Hematopoietic multipotent progenitor cell treated with erythropoietin and hydrocortisone succinate and interleukin-3 and kit ligand, for 8 days (in vitro differentiated cells): Measurements from ENCODE around the gene ATP9B.
A peak's percentile ranks its signal among the peaks of the same experiment; 100 is the strongest.

ENCODE experiments used
- DNase-seq: peaks from one replicate; pipeline ENCODE4 v3.0.0-alpha.2; 2015

ATP9B gene

DNA sequence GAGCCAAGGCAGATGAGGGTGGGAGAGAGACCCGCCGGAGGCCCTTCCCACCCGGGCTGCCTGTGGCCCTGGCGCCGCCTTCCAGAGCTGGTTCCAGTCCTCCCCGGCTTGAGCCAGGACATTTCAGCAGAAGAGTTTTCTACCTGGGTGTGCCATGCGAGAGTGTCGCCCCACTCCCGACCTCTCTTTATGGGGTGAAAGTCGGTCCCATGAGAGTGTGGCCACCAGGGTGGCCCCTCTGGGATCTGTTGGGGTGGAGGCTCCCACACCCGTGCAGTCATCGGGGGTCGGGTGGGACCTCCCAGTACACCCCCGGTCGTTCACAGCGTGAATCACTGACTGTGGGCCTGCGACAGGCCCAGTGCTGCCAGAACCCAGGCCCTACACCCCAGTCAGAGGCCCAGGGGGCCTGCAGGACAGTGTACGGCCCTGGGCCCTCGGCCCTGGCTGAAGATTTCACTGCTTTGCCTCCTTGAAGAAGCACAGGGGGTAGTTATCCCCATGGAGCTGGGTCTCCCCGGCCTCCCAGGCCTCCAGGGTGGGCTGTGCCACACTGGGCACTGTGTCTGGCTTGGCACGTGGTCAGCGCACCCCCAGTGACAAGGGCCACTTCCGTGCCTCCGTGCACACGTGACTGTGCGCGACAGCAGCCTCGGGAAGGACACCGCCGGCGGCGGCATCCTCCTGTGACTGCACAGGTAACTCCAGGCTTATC is 332.5 kb downstream of the ATP9B start:
- no peak for DNase-seq

DNA sequence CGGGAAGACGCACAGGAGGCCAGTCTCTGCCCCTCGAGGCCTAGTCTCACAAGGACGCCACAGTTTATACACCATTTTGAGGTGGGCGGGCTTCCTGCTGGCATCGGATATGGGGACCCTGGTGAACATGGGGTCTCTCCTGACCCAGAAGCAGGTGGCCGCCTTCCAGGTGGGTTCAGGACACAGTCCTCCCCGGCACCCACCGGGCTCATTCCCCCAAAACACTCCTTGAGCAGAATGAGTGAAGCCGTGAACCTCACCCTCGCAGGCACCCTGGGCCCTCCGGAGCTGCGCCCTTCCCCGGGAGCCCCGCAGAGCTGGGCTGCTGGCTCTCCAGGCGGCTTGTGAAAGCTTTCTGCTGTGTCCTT is 333.0 kb downstream of the ATP9B start:
- no peak for DNase-seq

DNA sequence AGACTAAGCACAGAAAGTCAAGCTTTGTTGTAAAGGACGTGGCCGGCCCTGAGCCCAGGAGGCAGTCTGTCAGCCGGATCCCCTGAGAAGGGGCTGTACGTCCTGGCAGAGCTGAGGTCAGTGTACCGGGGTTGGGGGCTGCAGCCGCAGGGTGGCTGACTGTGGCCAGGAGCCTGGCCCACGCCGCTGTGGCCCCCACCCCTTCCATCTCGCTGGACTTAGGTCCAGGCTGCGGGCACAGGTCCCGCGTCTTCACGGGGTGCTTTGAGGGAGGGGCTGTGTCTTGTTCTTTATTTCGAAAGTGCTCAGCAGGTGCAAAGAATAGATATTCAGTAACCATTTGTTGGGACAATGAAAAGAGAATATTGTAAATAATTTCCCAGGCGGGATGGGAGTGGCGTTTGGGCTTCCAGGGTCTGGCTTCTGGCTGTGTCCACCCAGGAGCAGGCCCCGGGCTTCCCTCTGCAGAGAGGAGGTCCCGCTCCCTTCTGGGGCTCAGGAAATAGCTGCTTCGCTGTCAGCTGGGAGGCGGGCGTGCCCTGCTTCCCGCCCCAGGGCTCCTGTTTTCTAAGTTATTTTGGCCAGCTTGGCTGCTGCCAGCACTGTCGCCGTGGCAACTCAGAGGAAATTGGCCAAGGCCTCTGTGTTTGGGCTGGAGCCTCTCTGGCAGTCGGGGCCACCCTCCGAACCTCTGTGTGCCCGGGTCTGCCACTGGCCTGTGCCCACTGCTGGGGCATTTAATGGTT is 334.0 kb downstream of the ATP9B start:
- peak; percentile 66 for DNase-seq

DNA sequence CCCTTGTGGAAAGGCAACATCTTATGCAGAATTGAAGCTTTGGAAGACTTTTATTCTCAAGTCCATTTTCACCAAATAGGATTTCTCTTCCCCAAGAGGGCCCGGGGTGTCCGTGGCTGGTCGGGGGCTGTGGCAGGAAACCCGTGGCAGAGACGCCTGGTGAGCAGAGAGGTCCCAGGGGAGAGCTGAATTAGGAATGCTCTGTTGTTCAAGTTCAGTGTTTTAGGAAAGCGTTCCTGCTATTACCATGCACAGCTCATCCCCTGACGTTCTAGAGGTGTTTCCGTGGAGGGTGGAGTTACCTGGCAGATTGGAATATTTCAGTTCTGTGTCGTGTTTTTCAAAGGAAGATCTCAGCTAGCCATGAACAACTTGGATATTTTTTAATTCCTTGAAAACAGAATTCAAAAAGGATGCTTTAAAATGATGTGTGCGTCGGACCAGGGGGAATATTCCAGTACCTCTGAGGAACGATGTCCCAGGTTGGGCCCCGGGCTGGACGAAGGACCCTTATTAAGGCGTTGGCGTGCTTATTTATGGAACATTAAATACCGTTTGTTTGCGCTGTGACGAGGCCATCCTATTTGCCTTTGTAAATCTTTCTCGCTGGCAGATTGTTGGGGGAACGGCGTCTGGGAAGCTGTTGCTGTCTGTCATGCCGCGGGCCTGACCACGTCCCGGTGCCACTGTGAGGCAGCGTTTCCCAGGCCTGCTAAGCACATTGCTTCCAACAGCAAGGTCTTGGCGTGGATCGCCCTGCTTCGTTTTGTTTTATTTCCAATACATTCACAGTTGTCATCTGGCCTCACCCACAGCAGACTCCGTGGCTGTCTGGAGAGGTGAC is 334.8 kb downstream of the ATP9B start:
- no peak for DNase-seq

DNA sequence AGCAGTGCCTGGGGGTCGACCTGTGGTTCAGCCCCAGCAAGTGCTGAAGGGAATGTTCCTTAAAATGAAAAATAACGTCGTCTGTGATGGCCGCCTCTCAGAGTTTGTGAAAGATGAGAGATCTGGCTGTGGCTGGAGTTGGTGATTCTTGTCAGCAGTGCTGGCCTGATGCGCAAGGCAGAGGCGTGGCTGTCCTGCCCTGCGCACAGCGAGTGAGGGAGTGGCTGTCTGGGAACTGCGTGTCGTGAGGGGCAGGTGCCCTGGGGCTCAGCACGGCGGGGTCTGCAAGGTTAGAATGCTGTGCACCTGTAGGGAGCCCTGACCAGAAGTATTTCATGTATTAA is 335.3 kb downstream of the ATP9B start:
- no peak for DNase-seq

DNA sequence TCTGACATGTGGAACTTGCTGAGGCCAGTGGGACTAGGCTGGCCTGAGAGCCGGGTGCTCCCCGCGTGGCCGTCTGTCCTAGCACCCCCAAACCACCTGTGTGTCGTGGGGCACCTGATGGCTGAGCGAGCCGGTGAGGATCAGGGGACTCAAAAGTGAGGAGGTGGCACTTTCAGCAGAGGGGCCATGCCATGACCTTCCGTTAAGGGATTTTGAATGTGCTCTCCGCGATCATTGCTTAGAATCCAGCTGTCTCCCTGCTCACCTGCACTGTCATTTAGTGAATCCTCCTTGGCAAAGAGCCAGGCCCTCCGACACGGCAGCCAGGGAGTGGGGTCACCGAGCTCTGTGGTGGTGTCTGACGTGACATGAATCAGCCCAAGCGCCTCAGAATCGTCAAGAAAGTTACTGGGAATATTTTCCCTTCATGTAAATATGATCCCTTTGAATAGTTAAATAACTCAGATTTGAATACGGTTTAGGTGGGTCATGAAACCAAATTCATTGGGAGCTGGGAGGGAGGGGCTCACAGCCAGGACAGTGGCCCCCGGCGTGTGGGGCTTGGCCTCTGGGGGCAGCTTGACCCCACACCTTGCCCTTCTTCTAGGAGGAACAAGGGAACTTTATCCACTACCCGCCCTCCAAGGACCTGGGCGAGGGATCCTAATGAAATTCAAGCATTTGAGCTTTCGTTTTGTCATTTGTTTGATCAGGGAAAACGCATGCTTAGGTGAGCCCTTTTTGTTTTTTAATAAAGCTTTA is 336.0 kb downstream of the ATP9B start:
- no peak for DNase-seq

DNA sequence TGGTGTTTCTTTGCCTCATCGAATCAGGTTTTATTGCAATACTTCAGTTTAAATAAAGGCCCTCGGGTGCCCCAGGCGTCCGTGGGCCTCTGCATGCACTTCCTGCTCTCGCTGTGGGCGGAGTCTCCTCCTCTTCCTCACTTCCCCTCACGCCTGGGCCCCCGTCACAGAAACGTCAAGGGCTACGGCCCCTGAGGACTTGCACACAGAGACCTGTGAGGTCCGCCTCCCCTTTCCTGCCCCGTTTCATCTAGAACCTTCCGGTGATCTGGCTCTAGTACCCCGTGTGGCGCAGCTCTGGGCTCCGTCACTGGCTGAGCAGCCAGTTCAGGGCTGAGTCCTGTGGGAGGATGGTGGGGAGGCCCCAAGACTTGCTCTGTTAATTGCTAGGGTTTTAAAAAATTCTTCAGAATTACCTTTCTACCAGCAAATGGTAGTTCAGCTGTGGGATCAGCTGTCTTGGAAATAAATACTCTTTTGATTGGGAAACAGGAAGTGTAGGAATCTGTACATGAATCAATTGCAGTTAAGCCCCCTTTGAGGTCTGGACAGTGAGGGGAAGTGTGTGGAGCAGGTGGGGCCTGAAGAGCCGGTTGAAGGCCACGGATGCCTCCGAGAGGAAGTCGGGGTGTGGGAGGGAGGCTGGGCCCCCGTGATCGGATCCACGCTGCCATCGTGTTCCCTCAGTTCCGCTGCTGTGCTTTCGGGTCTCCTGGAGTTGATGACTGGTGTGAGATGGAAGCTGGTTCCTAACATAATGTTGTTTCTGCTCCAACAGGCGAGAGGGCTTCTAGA is 336.8 kb downstream of the ATP9B start:
- DNase-seq: peak; percentile 71

DNA sequence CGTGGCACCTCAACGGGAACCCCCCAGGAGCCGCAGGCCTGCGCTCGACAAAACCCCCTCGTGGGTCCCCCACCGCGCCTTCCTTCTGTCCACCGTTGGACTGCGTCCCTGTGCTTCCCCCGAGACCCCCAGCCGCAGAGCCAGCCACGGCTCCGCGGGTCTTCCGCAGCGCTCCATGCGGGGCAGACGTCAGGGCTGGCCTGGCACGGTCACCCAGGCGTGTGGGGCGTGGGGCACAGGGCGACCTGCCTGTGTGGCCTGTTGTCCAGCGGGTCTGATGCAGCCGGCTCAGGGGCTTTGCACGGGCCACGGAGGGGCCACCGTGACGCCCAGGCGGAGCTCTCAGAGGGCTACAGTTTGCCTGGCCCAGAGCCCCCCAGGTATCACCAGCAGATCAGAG is 337.5 kb downstream of the ATP9B start:
- DNase-seq: no peak

DNA sequence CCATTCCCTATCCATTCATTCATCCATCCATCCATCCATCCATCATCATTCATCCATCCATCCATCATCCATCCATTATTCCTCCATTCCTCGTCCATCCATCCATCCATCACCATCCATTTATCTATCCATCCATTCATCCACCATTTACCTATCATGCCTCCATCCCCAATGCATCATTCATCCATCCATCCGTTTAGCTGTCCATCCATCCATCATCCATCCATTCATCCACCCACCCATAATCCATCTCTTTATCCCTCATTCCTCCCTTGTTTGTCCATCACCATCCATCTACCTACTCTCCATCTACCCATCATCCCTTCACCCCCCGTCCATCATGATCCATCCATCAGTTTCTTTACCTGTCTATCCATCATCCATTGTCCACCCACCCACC is 340.1 kb downstream of the ATP9B start:
- DNase-seq: no peak

DNA sequence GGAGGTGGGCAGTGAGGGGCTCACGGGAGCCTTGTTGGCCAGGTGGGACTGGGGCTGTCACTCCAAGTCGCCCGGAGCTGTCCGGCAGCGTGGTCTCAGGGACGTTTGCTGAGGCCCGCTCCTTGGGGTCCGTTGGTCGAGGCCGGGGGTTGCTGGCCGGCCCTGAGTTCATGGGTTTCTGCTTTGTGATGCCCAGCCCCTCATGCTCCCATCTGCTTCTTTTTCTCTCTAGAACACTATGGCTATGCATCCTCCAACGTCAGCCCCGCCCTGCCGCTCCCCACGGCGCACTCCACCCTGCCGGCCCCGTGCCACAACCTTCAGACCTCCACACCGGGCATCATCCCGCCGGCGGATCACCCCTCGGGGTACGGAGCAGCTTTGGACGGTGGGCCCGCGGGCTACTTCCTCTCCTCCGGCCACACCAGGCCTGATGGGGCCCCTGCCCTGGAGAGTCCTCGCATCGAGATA is 341.0 kb downstream of the ATP9B start:
- no peak for DNase-seq

DNA sequence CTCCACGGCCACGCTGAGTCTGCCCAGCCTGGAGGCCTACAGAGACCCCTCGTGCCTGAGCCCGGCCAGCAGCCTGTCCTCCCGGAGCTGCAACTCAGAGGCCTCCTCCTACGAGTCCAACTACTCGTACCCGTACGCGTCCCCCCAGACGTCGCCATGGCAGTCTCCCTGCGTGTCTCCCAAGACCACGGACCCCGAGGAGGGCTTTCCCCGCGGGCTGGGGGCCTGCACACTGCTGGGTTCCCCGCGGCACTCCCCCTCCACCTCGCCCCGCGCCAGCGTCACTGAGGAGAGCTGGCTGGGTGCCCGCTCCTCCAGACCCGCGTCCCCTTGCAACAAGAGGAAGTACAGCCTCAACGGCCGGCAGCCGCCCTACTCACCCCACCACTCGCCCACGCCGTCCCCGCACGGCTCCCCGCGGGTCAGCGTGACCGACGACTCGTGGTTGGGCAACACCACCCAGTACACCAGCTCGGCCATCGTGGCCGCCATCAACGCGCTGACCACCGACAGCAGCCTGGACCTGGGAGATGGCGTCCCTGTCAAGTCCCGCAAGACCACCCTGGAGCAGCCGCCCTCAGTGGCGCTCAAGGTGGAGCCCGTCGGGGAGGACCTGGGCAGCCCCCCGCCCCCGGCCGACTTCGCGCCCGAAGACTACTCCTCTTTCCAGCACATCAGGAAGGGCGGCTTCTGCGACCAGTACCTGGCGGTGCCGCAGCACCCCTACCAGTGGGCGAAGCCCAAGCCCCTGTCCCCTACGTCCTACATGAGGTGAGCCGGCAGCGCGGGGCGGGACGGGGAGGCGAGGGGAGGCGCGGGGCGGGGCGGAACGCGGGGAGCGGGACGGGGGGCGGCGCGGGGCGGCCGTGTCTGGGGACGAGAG is 341.8 kb downstream of the ATP9B start:
- DNase-seq: no peak

DNA sequence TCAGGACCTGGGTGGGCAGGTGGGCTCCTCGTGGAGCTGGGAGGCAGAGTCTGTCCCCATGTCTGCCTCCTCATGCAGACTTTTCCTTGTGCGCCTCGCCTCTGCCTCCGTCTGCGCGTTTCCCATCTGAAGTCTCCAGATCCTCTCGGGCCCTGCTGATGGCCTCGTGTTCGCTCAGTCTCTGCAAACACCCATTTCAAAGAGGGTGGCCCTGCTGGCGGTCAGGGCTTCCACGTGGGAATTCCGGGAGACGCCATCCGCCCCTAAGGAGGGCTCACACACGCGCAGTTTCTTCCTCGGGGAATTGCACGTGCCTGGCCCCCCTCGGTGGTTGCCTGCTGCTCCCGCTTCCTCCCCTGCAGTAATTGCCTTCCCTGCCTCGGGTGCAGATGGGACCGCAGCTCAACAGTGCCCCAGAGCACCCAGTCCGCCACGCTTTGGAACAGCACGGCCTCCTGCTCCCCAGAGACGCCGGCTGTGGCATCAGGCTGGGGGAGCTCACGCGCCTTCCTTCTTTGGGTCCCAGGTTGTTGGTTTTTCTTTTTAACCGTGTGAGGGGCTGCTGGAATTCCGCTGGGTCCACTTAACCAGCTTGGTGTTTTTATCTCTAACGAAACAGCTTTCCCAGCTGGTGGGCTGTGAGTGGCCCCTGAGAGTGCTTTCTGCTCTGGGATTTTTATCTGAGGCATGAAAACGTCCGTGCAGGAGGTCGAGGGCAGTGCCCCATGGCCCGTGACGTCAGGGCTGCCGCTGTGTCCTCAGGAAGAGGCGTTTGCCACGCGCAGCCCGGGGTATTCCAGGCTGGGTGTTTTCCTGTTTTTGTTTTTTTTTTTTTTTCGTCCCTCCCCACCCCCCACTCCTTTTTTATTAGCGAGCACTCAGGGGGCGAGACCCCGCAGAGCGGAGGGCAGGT is 342.7 kb downstream of the ATP9B start:
- no peak for DNase-seq

DNA sequence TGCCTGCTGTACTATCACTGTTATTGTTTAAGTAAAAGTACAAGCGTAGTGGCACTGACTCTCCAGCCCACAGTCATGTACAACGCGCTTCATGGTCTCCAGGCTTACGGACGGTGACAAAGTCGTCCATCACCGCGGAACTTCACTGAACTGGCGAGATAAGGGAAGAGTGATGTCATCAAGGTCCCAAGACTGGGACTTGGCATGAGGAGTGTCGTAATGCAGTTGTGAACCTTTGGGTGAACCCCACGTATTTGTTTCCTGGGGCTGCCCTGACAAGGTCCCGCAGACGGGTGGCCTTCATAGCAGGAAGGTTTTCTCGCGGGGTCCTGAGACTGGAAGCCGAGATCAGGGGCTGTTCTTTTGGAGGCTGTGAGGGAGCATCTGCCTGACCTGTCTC is 343.8 kb downstream of the ATP9B start:
- no peak for DNase-seq

DNA sequence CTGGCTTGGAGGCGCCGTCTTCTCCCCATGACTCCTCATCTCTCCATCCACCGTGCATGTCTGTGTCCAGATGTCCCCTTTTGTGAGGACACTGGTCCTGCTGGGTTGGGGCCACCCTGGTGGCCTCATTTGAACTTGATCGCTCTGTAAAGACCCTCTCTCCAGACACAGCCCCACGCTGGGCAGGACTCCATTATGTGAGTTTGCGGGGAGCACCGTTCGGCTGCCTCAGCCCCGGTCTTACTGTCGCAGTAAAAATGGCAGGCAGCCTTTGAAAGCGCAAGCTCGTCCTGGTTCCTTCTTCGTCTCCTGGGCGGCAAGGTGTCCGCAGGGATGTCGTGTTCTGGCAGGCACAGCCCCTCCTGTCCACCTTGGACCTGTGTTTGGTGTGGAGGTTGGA is 344.2 kb downstream of the ATP9B start:
- no peak for DNase-seq

DNA sequence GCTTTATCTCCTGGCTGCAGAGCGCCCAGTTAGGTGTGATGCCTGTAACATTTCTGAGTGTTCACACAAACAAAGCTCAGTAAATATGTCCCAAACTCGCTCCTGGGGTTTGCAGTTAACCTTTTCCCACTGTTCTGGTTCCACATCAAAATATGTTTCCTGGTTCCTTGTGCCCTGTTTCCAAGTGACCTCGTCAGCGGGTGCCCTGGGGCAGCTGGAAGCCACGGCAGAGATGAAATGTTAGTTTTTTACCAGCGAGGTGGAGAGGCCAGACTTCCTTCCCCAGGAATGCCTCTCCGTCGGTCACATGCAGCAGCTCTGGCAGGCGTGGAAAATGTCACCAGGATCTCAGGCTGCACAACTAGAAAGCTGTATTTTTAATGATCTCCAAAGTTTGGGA is 344.7 kb downstream of the ATP9B start:
- DNase-seq: no peak

DNA sequence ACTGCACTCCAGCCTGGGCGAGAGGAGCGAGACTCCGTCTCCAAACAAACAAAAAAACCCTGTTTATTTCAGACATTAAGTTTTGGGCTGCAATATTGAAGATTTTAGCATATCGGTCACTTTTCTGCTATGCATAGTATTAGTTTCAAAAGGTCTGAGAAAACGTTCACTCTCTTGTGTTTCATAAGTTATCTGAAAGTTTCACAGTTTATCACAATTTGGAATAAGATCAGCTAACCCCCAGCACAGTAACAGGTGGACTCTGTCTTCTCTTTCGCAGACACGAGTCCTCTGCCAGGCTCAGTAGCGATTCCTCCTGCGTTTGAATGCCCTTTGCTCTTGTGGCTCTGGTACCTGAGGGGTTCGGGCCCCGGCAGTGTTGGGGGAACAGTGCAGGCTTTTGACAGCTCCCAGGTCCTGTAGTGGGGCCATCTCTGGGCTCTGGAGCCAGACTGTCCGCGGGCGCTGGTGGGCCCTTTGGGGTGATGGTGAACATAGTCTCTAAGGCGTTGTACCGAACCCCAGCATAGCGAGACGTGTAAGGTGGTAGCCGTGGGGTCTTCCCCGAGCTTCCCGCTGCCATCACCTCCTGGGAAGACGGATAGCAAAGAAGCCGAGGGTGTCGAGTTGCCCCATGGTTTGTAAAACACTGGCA is 347.0 kb downstream of the ATP9B start:
- DNase-seq: no peak

DNA sequence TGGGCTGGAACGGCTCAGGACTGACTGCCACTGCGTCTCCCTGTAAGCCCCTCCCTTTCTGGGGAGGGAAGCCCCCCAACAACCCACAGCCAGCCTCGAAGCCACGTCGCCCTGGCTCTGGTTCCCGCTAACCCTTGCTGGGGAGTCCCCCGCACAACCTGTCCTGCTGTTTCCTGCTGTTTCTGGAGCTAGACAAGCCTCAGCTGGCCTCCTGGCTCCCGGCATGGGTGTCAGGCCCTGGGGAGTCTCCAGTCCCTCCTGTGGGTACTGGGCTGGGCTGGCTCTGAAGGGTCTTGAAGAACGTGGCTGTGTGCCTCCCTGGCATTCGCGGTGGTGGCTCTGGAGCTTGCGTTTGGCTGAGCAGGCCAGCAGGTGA is 347.5 kb downstream of the ATP9B start:
- DNase-seq: no peak

DNA sequence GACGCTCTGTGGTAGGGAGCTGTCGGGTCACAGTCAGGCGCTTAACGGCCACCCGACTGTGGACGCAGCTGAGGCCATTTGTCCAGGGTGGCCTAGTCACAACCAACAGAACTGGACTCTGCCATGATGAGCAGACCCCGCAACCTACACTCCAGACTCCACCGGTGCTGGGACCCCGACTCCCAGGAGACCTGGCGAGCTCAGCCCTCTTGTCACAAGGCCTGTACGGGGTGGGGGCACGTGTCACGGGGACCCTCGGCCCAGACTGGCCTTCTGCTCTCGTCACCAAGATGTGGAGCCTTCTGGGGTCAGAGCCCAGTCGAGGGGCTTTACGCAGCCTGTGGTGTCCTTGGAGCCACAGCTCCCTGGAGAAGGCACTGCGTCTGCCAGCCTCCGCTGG is 349.0 kb downstream of the ATP9B start:
- no peak for DNase-seq

DNA sequence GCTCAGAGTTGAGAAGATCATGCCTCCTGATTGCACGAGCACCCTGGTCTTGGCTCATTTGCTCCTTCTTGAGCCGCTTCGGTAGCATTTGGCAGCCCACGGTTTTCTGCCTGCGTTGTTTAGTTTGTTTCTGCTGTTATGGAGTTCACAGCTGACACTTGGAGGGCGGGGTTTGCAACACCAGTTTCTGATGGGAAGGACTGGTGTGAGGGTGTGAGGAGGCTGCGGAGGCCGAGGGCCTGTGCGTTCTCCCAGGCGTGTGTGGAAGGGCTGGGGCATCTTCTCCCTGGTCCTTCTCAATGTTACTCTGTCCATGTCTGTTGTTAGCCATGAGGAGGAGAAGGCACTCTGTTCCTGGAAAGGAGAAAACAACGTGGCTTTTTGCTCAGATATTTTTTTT is 349.4 kb downstream of the ATP9B start:
- no peak for DNase-seq
